Ovary (tissue), 9 donors: ENCODE measurements around the gene GCA. TPM values are rescaled to one million over a fixed set of nuclear protein-coding genes. Genes with fewer than 3 reads are reported as not detected.

Experiments
- DNase-seq, 5 donors: peaks; one replicate each; pipeline ENCODE4 v3.0.0-alpha.2; 2019 to 2020
- H3K27ac ChIP-seq, 2 donors: fragments of 200-600 bp; one replicate each; pipeline versions ENCODE4 v1.5.1 to v1.8.0; 2019 to 2022
- H3K27me3 ChIP-seq: fragments of 200-600 bp; one replicate; pipeline ENCODE4 v1.8.0; 2022
- H3K36me3 ChIP-seq: fragments of 200-600 bp; sonication (generic); one replicate; pipeline ENCODE4 v1.5.1; 2019
- H3K4me1 ChIP-seq: one replicate; pipeline ENCODE4 v1.8.1; 2013; ENCODE audit warnings: mild to moderate bottlenecking, moderate library complexity; ENCODE audit not compliant: insufficient read depth
- H3K4me3 ChIP-seq: fragments of 200-600 bp; sonication (generic); one replicate; pipeline ENCODE4 v1.5.1; 2017
- H3K9me3 ChIP-seq, 2 donors: fragments of 200-600 bp in 1 of 2; sonication (generic) in 1 of 2; one replicate each; pipeline versions ENCODE4 v1.5.1 to v1.8.1; 2013 to 2019; ENCODE audit warnings: mild to moderate bottlenecking in 1 of 2, moderate library complexity in 1 of 2
- EP300 ChIP-seq: sonication (generic); formaldehyde crosslinking; IDR thresholded peaks from one replicate; pipeline ENCODE4 v1.6.1; 2017; ENCODE audit warnings: antibody characterized with exemption
- POLR2A ChIP-seq: fragments of 450-650 bp; IDR thresholded peaks from one replicate; pipeline ENCODE4 v1.6.1; 2017; ENCODE audit warnings: antibody characterized with exemption, mild to moderate bottlenecking, moderate library complexity
- WGBS, 3 donors: extraction: QIAGEN DNeasy Blood & Tissue Kit in 1 of 3; methylation state at CpG; one replicate each; pipeline versions ENCODE4 v1.1.5 to v1.1.7; 2013 to 2017; 5-methylcytosine and 5-hydroxymethylcytosine counted together
- intact Hi-C, 4 donors: fragments of 100-400 bp; cut with DNase I; formaldehyde crosslinking; loops; one replicate each; pipeline versions ENCODE4 v1.11.0 to v1.15.1; 2022 to 2023
- polyA plus RNA-seq, 2 donors: library from polyadenylated mRNA; stranded (reverse); fragments of 200-250 nt in 1 of 2; fragments of 350-450 nt in 1 of 2; fragmentation: Illumina TruSeq in 1 of 2; extraction: RNeasy Lipid Tissue Mini Kit (QIAGEN cat#74804) in 1 of 2; gene quantifications; one replicate each; pipeline ENCODE4 v1.2.3, GENCODE V29; 2013 to 2014
- total RNA-seq, 7 donors: library from RNA; depleted of rRNA in 2 of 7; stranded (reverse); fragments of >200 nt in 2 of 7; fragmentation: NEBNext Ultra II Directional in 3 of 7; extraction: Animal tissue kit (Norgen Biotek cat#: 25700) in 3 of 7; gene quantifications; one replicate each; pipeline versions ENCODE4 v1.1.0 to v1.2.4, GENCODE V29; 2016 to 2023
- TF ChIP-seq, protein P1 (sequence below), 3 donors: fragments of 450-650 bp in 2 of 3; fragments of 200-600 bp in 1 of 3; IDR thresholded peaks; one replicate each; pipeline versions ENCODE4 v1.5.1 to v1.8.0; 2016 to 2022; ENCODE audit warnings: antibody characterized with exemption in 3 of 3, mild to moderate bottlenecking in 1 of 3
- donor health status: DM: no; HTN: no; CAD: no; lungs with moderate emphysema.
- donor health status: DM: no; HTN: no; CAD: no.
- donor health status: Bipolar disorder and iron deficiency.
- donor health status: DM: yes; HTN: yes; CAD: no.
- donor health status: DM: no; HTN: no; CAD: no.
- donor health status: DM: yes; HTN: yes; CAD: no.

The GCA gene
- total and polyA plus RNA-seq, 9 donors = 7.2 to 23.3 (median 12.5) TPM

DNA sequence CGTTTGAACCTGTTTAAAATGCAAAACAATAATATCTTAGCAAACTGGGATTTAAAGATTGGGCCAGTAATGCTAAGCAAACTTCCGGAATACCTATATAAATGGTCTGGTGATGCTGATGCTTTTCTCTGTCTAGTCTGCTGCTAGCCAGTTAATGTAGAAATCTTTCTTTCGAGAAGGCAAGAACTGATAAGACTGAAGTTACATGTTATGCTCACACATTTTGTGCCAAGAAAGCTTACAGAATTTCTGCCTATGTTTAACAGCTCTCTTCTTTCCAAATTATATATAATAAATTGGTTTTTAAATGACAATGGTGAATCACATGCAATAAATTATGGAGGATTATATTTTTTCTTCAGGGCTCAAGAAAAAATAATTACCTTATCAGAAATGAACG is 37.9 kb downstream of the GCA start:
- Histone ChIP-seq H3K36me3 (no peaks in the 10 kb centered on the region), H3K27me3 (no peaks in the 10 kb centered on the region)
- intact Hi-C loops = no loop called here

DNA sequence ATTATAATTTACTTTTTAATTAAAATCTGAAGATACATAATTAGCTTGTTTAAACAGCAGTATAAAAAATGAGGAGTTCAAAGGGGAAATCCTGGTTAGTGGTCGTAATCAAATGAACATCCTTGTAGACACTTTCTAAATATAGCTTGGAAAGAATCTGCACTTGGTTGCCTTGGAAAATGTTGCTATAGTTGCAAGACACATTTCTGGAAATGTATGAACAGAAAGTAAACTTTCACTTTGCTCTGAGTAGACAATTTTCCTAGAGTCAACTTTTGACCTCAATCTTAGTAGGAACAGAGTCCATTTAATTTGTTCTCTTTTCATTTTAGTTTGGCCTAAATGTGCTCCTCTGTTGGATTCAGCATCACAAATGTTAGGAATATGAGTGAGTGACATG is 38.3 kb downstream of the GCA start:
- intact Hi-C loops = no loop called here

More for the DNA sequence above, 37.9 kb downstream of the GCA start:
- Histone ChIP-seq H3K9me3 (no peaks in the 10 kb centered on the region), H3K27ac (no peak overlapping the region), H3K4me1 (no peaks in the 10 kb centered on the region), H3K4me3 (no peak overlapping the region)
- TF ChIP-seq EP300 (no peak), POLR2A (no peak)
- TF ChIP-seq, protein P1, sequence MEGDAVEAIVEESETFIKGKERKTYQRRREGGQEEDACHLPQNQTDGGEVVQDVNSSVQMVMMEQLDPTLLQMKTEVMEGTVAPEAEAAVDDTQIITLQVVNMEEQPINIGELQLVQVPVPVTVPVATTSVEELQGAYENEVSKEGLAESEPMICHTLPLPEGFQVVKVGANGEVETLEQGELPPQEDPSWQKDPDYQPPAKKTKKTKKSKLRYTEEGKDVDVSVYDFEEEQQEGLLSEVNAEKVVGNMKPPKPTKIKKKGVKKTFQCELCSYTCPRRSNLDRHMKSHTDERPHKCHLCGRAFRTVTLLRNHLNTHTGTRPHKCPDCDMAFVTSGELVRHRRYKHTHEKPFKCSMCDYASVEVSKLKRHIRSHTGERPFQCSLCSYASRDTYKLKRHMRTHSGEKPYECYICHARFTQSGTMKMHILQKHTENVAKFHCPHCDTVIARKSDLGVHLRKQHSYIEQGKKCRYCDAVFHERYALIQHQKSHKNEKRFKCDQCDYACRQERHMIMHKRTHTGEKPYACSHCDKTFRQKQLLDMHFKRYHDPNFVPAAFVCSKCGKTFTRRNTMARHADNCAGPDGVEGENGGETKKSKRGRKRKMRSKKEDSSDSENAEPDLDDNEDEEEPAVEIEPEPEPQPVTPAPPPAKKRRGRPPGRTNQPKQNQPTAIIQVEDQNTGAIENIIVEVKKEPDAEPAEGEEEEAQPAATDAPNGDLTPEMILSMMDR (IDR thresholded peaks at IDR 0.05) = no peak
- WGBS, 3 donors = 18 to 23% (median 20%) methylated on average over 4 of the region's 4 CpGs
- DNase-seq = no peak

GRCh38 chr2:162385536-162385935 is 41.6 kb downstream of the GCA start:
- DNase-seq = no peak
- Histone ChIP-seq H3K9me3 (no peaks in the 10 kb centered on the region), H3K27me3 (no peaks in the 10 kb centered on the region), H3K36me3 (no peaks in the 10 kb centered on the region), H3K27ac (no peak overlapping the region), H3K4me3 (no peak overlapping the region), H3K4me1 (no peaks in the 10 kb centered on the region)
- WGBS, 3 donors = 46 to 49% (median 47%) methylated on average over 3 of the region's 3 CpGs
- TF ChIP-seq POLR2A = no peak
- TF ChIP-seq, protein P1 (IDR thresholded peaks at IDR 0.05) = no peak
- TF ChIP-seq EP300 = no peak
- intact Hi-C loops = no loop called here

More for the DNA sequence above, 38.3 kb downstream of the GCA start:
- Histone ChIP-seq H3K27me3 (no peaks in the 10 kb centered on the region), H3K4me1 (no peaks in the 10 kb centered on the region), H3K27ac (no peak overlapping the region), H3K4me3 (no peak overlapping the region), H3K9me3 (no peaks in the 10 kb centered on the region), H3K36me3 (no peaks in the 10 kb centered on the region)
- TF ChIP-seq EP300 (no peak), POLR2A (no peak)
- TF ChIP-seq, protein P1 (IDR thresholded peaks at IDR 0.05) = no peak
- no peak for DNase-seq
- 0 to 3% (median 2%) methylated on average over 1 of the region's 1 CpG for WGBS, 3 donors

DNA sequence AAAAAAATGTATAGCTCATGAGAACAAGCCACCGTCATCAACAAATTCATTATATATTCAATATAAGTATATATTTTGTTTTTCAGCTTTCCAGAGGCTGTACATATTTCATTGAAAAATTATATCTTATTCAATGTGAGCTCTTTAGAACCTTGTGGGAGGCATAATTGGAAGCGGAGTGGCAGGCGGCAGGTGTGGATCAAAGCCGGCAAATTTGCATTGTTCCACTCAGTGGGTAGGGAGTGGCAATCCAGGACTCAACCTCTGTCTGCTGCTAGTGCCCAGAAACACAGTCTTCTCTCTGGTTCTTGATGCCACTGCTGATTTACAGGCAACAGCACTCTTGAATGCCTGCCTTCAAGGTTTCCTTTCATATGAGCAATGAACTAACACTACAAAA is 46.9 kb downstream of the GCA start:
- intact Hi-C loops = no loop called here

More for the DNA sequence above, 46.9 kb downstream of the GCA start:
- DNase-seq = no peak
- WGBS, 3 donors = 91 to 94% (median 94%) methylated on average over 4 of the region's 4 CpGs
- no peak overlapping the region for H3K4me3 ChIP-seq
- H3K36me3 ChIP-seq = no peaks in the 10 kb centered on the region
- no peaks in the 10 kb centered on the region for H3K9me3 ChIP-seq
- H3K27me3 ChIP-seq = no peaks in the 10 kb centered on the region
- no peak for TF ChIP-seq POLR2A
- TF ChIP-seq EP300 = no peak
- TF ChIP-seq, protein P1 (IDR thresholded peaks at IDR 0.05) = no peak
- no peak overlapping the region for H3K27ac ChIP-seq
- H3K4me1 ChIP-seq = no peaks in the 10 kb centered on the region
